GM21526 (cell line): ENCODE measurements around the gene SERPINB12.

ENCODE experiments used
- ATAC-seq: cut with Tn5 transposase; IDR thresholded peaks from one replicate; pipeline ENCODE4 v1.9.1; 2021; ENCODE audit warnings: moderate library complexity; ENCODE audit not compliant: unreplicated experiment, low FRiP score

The SERPINB12 gene

GRCh38 chr18:63591725-63592124, 49.6 kb downstream of the SERPINB12 start:
- no peak for ATAC-seq

- no peak for ATAC-seq
These were observed 50.3 kb downstream of the SERPINB12 start for GRCh38 chr18:63592471-63592870.

- no peak for ATAC-seq
These were observed 54.8 kb downstream of the SERPINB12 start for GRCh38 chr18:63596964-63597363.

- no peak for ATAC-seq
These were observed 61.2 kb downstream of the SERPINB12 start for GRCh38 chr18:63603355-63603754.

- ATAC-seq = peak; percentile 99
These were observed 61.6 kb downstream of the SERPINB12 start for GRCh38 chr18:63603772-63604171.

- ATAC-seq = no peak
These were observed 62.8 kb downstream of the SERPINB12 start for GRCh38 chr18:63604791-63605567.

- no peak for ATAC-seq
These were observed 64.4 kb downstream of the SERPINB12 start for GRCh38 chr18:63606526-63606925.

GRCh38 chr18:63613420-63613819, 71.3 kb downstream of the SERPINB12 start:
- no peak for ATAC-seq

GRCh38 chr18:63617049-63617914, 75.1 kb downstream of the SERPINB12 start:
- peak; percentile 94 for ATAC-seq

- ATAC-seq = no peak
These were observed 75.7 kb downstream of the SERPINB12 start for GRCh38 chr18:63617915-63618234.
